Breast epithelium (tissue), 4 donors: Measurements from ENCODE around the gene CAMTA1. TPM values are rescaled to one million over a fixed set of nuclear protein-coding genes. Genes with fewer than 3 reads are reported as not detected.
"Not testable (repeated sequence)": the region's sequence is repeated elsewhere in the genome, so short reads cannot be mapped to it uniquely, and the experiment has no call there.

Experiments used
- DNase-seq, 2 donors: peaks; one replicate each; pipeline ENCODE4 v3.0.0-alpha.2; 2019; ENCODE audit warnings: low spot score in 2 of 2
- H3K27ac ChIP-seq, 2 donors: fragments of 200-600 bp; sonication (generic) in 1 of 2; one replicate each; pipeline ENCODE4 v1.5.1; 2016 to 2019; ENCODE audit warnings: mild to moderate bottlenecking in 1 of 2
- H3K27me3 ChIP-seq, 2 donors: fragments of 200-600 bp; sonication (generic) in 1 of 2; one replicate each; pipeline versions ENCODE4 v1.5.1 to v1.6.0; 2017 to 2019; ENCODE audit warnings: control low read depth in 1 of 2, mild to moderate bottlenecking in 1 of 2
- H3K36me3 ChIP-seq: fragments of 200-600 bp; one replicate; pipeline ENCODE4 v1.5.1; 2019
- H3K4me1 ChIP-seq, 2 donors: fragments of 200-600 bp; sonication (generic); one replicate each; pipeline ENCODE4 v1.5.1; 2016 to 2019; ENCODE audit warnings: control low read depth in 1 of 2
- H3K4me3 ChIP-seq, 3 donors: fragments of 200-600 bp; sonication (generic); 1 replicate in 2 of 3; 2 replicates in 1 of 3; pipeline ENCODE4 v1.5.1; 2016 to 2019; ENCODE audit warnings: mild to moderate bottlenecking in 3 of 3, moderate library complexity in 2 of 3
- H3K9me3 ChIP-seq, 2 donors: fragments of 200-600 bp; sonication (generic) in 1 of 2; one replicate each; pipeline ENCODE4 v1.5.1; 2016 to 2019; ENCODE audit warnings: control low read depth in 1 of 2
- POLR2A ChIP-seq: fragments of 450-650 bp; IDR thresholded peaks from one replicate; pipeline ENCODE4 v1.6.1; 2016; ENCODE audit warnings: antibody characterized with exemption, mild to moderate bottlenecking, moderate library complexity
- POLR2AphosphoS5 ChIP-seq, 3 donors: sonication (generic); formaldehyde crosslinking; IDR thresholded peaks; one replicate each; pipeline ENCODE4 v1.6.1; 2017; ENCODE audit warnings: antibody characterized with exemption in 3 of 3
- intact Hi-C: fragments of 100-400 bp; cut with DNase I; formaldehyde crosslinking; loops from one replicate; pipeline ENCODE4 v1.15.1; 2023; ENCODE audit warnings: low total_unique reads
- total RNA-seq, 3 donors: library from RNA; depleted of rRNA; stranded (reverse); fragments of >200 nt; gene quantifications; one replicate each; pipeline ENCODE4 v1.1.0, GENCODE V29; 2016
- TF ChIP-seq, protein P1 (sequence below), 3 donors: fragments of 450-650 bp; IDR thresholded peaks; one replicate each; pipeline ENCODE4 v1.5.1; 2016 to 2017; ENCODE audit warnings: antibody characterized with exemption in 3 of 3, mild to moderate bottlenecking in 3 of 3, moderate library complexity in 3 of 3

Gene CAMTA1
- total RNA-seq, 3 donors from 2014 or later, result 53.4 to 84.0 (median 61.9) TPM

DNA sequence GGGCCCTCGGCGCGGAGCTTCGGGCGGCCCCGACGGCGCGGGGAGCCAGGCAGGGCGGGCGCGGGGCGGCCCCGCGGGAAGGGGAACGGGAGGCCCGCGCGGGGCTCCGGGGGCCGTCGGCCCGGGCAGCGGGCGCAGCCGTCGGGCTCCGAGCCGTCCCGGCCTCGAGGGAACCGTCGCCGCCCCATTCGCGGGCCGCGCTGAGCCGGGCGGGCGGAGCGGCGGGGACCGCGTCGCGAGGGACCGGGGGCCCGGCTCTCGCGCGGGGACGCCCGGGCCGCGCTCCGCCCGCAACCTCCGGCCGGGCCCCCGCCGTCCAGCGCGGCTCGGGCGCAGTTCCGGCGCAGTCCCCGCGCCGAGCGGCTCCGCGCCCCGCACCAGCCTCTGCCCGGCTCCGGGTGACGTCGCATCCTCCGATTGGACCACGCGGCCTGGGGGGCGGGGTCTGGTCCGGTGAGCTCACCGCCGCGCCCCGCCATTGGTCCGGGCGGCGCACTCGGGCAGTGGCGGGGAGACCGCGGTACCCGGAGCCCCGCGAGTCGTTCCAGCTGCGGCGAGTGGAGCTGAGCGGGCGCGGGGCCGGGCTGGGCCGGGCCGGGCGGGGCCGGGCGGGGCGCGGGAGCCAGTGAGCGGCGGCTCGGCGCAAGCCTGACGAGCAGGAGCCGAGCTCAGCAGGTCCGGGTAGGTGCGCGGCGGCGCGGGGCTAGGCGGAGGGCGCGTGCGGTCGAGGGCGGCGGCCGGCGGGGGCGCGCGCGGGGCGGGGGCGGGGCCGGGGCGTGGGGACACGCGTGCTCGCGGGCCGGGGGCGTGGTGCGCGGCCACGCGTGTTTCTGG is 919.2 kb downstream of the CAMTA1 start:
- Histone ChIP-seq H3K36me3 (no peaks in the 10 kb centered on the region), H3K4me3 (peak overlapping the region; percentile 33 to 71 (median 67)), H3K4me1 (no peaks in the 10 kb centered on the region), H3K9me3 (no peaks in the 10 kb centered on the region), H3K27me3 (no peaks in the 10 kb centered on the region), H3K27ac (peak overlapping the region; percentile 80 to 81)
- DNase-seq, result peak; percentile 96 to 97
- TF ChIP-seq POLR2AphosphoS5 (IDR thresholded peaks at IDR 0.05) (peak in 1 of 3 donors; percentile 82), POLR2A (no peak)
- TF ChIP-seq, protein P1, sequence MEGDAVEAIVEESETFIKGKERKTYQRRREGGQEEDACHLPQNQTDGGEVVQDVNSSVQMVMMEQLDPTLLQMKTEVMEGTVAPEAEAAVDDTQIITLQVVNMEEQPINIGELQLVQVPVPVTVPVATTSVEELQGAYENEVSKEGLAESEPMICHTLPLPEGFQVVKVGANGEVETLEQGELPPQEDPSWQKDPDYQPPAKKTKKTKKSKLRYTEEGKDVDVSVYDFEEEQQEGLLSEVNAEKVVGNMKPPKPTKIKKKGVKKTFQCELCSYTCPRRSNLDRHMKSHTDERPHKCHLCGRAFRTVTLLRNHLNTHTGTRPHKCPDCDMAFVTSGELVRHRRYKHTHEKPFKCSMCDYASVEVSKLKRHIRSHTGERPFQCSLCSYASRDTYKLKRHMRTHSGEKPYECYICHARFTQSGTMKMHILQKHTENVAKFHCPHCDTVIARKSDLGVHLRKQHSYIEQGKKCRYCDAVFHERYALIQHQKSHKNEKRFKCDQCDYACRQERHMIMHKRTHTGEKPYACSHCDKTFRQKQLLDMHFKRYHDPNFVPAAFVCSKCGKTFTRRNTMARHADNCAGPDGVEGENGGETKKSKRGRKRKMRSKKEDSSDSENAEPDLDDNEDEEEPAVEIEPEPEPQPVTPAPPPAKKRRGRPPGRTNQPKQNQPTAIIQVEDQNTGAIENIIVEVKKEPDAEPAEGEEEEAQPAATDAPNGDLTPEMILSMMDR (IDR thresholded peaks at IDR 0.05), result no peak
- intact Hi-C loops, result no loop called here

DNA sequence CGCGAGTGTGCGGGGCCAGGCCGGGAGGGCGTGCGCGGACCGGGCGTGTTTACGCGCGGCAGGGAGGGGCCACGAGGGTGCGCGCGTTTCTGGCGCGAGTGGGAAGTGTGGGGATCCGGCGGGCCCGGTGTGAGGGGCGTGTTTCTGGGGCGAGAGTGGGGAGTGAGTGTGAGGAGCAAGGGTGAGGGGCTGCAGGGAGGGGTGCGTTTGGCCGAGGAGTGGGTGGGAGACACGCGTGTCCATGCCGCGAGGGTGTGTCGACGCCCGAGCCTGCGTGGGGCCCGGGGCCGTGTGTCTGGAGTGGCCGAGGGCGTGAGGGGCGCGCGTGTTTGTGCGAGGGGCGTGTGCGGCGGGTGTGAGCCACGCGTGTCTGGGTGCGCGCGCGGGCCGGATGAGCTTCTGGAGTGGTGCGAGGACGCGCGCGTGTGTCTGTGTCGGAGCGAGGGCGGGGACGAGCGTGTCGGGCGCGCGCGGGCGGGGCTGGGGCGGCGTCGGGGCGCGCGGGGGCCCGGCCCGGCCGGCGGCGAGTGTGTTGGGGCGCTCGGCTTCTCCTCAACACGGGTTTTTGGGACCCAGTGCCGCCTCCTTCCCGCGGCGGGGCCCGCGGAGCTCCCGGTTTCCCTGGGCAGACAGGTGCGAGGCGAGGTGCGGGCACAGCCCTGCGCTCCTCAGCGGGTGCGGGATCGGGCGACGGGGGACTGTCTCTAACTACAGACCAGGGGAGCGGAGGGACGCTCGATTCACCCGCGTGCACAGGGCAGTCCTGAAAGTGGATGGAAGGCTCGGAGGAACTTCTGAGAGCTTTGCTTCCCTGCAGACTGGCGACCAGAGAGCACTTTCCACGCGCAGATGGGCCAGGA is 920.0 kb downstream of the CAMTA1 start:
- DNase-seq, result peak in 1 of 2 donors; percentile 28
- Histone ChIP-seq H3K4me3 (peak overlapping the region; percentile 33 to 71 (median 67)), H3K27ac (peak overlapping the region; percentile 80 to 81), H3K36me3 (no peaks in the 10 kb centered on the region), H3K4me1 (no peaks in the 10 kb centered on the region), H3K9me3 (no peaks in the 10 kb centered on the region), H3K27me3 (no peaks in the 10 kb centered on the region)
- intact Hi-C loops, result no loop called here
- TF ChIP-seq POLR2A (no peak), POLR2AphosphoS5 (IDR thresholded peaks at IDR 0.05) (no peak)
- TF ChIP-seq, protein P1 (IDR thresholded peaks at IDR 0.05), result no peak

DNA sequence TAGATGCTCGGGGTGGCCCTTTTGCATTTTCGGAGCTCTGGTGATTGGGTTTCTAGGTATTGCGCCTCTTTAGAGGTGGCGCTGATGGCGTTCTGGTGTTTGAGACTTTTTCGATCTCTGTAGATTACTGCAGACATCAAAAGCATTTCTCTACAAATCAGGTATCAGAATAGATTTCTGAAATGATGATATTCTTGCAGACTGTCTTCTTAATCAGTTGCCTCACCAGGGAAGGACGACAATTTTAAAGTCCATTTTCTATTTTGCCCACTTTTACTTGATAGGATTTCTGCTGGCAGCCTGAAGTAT is 920.6 kb downstream of the CAMTA1 start:
- intact Hi-C loops, result no loop called here

GRCh38 chr1:7707527-7707926 is 922.3 kb downstream of the CAMTA1 start:
- DNase-seq, result no peak
- H3K4me3 ChIP-seq, result no peak overlapping the region
- no peak for TF ChIP-seq POLR2AphosphoS5 (IDR thresholded peaks at IDR 0.05)
- TF ChIP-seq, protein P1 (IDR thresholded peaks at IDR 0.05), result no peak
- no peak for TF ChIP-seq POLR2A
- H3K9me3 ChIP-seq, result no peaks in the 10 kb centered on the region
- no peaks in the 10 kb centered on the region for H3K4me1 ChIP-seq
- no peaks in the 10 kb centered on the region for H3K27me3 ChIP-seq
- intact Hi-C loops, result no loop called here
- no peaks in the 10 kb centered on the region for H3K36me3 ChIP-seq
- H3K27ac ChIP-seq, result no peak overlapping the region

More for the DNA sequence above, 920.6 kb downstream of the CAMTA1 start:
- no peaks in the 10 kb centered on the region for H3K9me3 ChIP-seq
- H3K4me1 ChIP-seq, result no peaks in the 10 kb centered on the region
- H3K36me3 ChIP-seq, result no peaks in the 10 kb centered on the region
- peak overlapping the region; percentile 33 to 71 (median 67) for H3K4me3 ChIP-seq
- no peak for DNase-seq
- H3K27me3 ChIP-seq, result no peaks in the 10 kb centered on the region
- peak overlapping the region; percentile 80 to 81 for H3K27ac ChIP-seq
- TF ChIP-seq, protein P1 (IDR thresholded peaks at IDR 0.05), result no peak
- TF ChIP-seq POLR2A, result no peak
- no peak for TF ChIP-seq POLR2AphosphoS5 (IDR thresholded peaks at IDR 0.05)

DNA sequence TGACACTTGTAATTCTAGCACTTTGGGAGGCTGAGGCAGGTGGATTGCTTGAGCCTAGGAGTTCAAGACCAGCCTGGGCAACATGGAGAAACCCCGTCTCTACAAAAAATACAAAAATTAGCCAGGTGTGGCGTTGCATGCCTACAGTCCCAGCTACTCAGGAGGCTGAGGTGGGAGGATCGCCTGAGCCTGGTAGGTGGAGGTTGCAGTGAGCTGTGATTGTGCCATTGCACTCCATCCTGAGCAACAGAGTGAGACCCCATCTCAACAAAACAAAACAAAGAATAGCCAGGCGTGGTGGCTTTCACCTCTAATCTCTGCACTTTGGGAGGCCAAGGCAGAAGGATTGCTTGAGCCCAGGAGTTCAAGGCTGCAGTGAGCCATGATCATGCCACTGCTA is 922.8 kb downstream of the CAMTA1 start:
- H3K4me1 ChIP-seq, H3K36me3 ChIP-seq, H3K9me3 ChIP-seq, H3K4me3 ChIP-seq, H3K27me3 ChIP-seq, intact Hi-C loops, H3K27ac ChIP-seq, DNase-seq: not testable (repeated sequence)
